ENCODE results near the gene ADGRF1.
"Not testable (repeated sequence)": the region's sequence is repeated elsewhere in the genome, so short reads cannot be mapped to it uniquely, and the experiment has no call there.

Gene ADGRF1

GRCh38 chr6:46998436-46999017 lies 43.6 kb downstream of the ADGRF1 start:
- no peaks in the 10 kb centered on the region for H3K27me3 ChIP-seq (replicated peaks; ENCODE audit: control insufficient read depth, insufficient read depth, low read length)
- TF ChIP-seq CTCF (IDR thresholded peaks at IDR 0.05; ENCODE audit: insufficient read depth, low read length, poor library complexity, severe bottlenecking): no peak
- no peaks in the 10 kb centered on the region for H3K36me3 ChIP-seq (ENCODE audit: control insufficient read depth, insufficient read depth, low read length)
- no peak overlapping the region for H3K4me3 ChIP-seq (replicated peaks; ENCODE audit: low read depth, low read length)
- DNase-seq (ENCODE audit: extremely low read depth, insufficient read length): no peak

- H3K27me3 ChIP-seq (replicated peaks; ENCODE audit: control insufficient read depth, insufficient read depth, low read length): no peaks in the 10 kb centered on the region
- no peaks in the 10 kb centered on the region for H3K36me3 ChIP-seq (ENCODE audit: control insufficient read depth, insufficient read depth, low read length)
- no peak overlapping the region for H3K4me3 ChIP-seq (replicated peaks; ENCODE audit: low read depth, low read length)
- no peak for TF ChIP-seq CTCF (IDR thresholded peaks at IDR 0.05; ENCODE audit: insufficient read depth, low read length, poor library complexity, severe bottlenecking)
- DNase-seq (ENCODE audit: extremely low read depth, insufficient read length): no peak
Measured at GRCh38 chr6:46997646-46998045, 44.5 kb downstream of the ADGRF1 start.

- no peak overlapping the region for H3K4me3 ChIP-seq (replicated peaks; ENCODE audit: low read depth, low read length)
- no peaks in the 10 kb centered on the region for H3K27me3 ChIP-seq (replicated peaks; ENCODE audit: control insufficient read depth, insufficient read depth, low read length)
- no peak for DNase-seq (ENCODE audit: extremely low read depth, insufficient read length)
- H3K36me3 ChIP-seq (ENCODE audit: control insufficient read depth, insufficient read depth, low read length): no peaks in the 10 kb centered on the region
- TF ChIP-seq CTCF (IDR thresholded peaks at IDR 0.05; ENCODE audit: insufficient read depth, low read length, poor library complexity, severe bottlenecking): no peak
Measured at GRCh38 chr6:46996860-46997641, 45.1 kb downstream of the ADGRF1 start.

- H3K4me3 ChIP-seq (replicated peaks; ENCODE audit: low read depth, low read length): no peak overlapping the region
- H3K27me3 ChIP-seq (replicated peaks; ENCODE audit: control insufficient read depth, insufficient read depth, low read length): no peaks in the 10 kb centered on the region
- no peaks in the 10 kb centered on the region for H3K36me3 ChIP-seq (ENCODE audit: control insufficient read depth, insufficient read depth, low read length)
- no peak for DNase-seq (ENCODE audit: extremely low read depth, insufficient read length)
- no peak for TF ChIP-seq CTCF (IDR thresholded peaks at IDR 0.05; ENCODE audit: insufficient read depth, low read length, poor library complexity, severe bottlenecking)
Measured at GRCh38 chr6:46994933-46995332, 47.2 kb downstream of the ADGRF1 start.

- Histone ChIP-seq H3K27me3 (replicated peaks; ENCODE audit: control insufficient read depth, insufficient read depth, low read length) (no peaks in the 10 kb centered on the region), H3K4me3 (replicated peaks; ENCODE audit: low read depth, low read length) (no peak overlapping the region), H3K36me3 (ENCODE audit: control insufficient read depth, insufficient read depth, low read length) (no peaks in the 10 kb centered on the region)
- DNase-seq (ENCODE audit: extremely low read depth, insufficient read length): no peak
- TF ChIP-seq CTCF (IDR thresholded peaks at IDR 0.05; ENCODE audit: insufficient read depth, low read length, poor library complexity, severe bottlenecking): no peak
Measured at GRCh38 chr6:46993846-46994245, 48.3 kb downstream of the ADGRF1 start.

GRCh38 chr6:46992391-46992790 lies 49.7 kb downstream of the ADGRF1 start:
- H3K4me3 ChIP-seq (replicated peaks; ENCODE audit: low read depth, low read length); DNase-seq (ENCODE audit: extremely low read depth, insufficient read length); H3K27me3 ChIP-seq (replicated peaks; ENCODE audit: control insufficient read depth, insufficient read depth, low read length); H3K36me3 ChIP-seq (ENCODE audit: control insufficient read depth, insufficient read depth, low read length): not testable (repeated sequence)
